DND-41 (cell line): ENCODE measurements around the gene SLC38A3.

Experiments used
- ATAC-seq: fragments of 200-7000 bp; cut with Tn5 transposase; 3 replicates; pipeline ENCODE4 v1.9.1; 2021; ENCODE audit warnings: low read depth; ENCODE audit not compliant: insufficient read depth
- DNase-seq: peaks from one replicate; pipeline ENCODE4 v3.0.0-alpha.2; 2020
- H2AFZ ChIP-seq: 2 replicates; pipeline ENCODE4 v1.6.0; 2012; ENCODE audit warnings: low read depth, low read length
- H3K27ac ChIP-seq: 2 replicates; pipeline ENCODE4 v1.5.1; 2012; ENCODE audit warnings: low read length, inconsistent platforms
- H3K27me3 ChIP-seq: fragments of 200-600 bp; sonication (generic); 2 replicates; pipeline ENCODE4 v1.6.0; 2012; ENCODE audit warnings: low read length, mild to moderate bottlenecking, inconsistent platforms; ENCODE audit not compliant: insufficient read depth, poor library complexity
- H3K36me3 ChIP-seq: 2 replicates; pipeline ENCODE4 v1.5.1; 2012; ENCODE audit warnings: low read length, inconsistent platforms; ENCODE audit not compliant: insufficient read depth
- H3K4me1 ChIP-seq: 2 replicates; pipeline ENCODE4 v1.5.1; 2012; ENCODE audit warnings: mild to moderate bottlenecking, low read length; ENCODE audit not compliant: insufficient read depth
- H3K4me2 ChIP-seq: 2 replicates; pipeline ENCODE4 v1.6.0; 2012; ENCODE audit warnings: mild to moderate bottlenecking, moderate library complexity, low read length, inconsistent platforms; ENCODE audit not compliant: insufficient read depth
- H3K4me3 ChIP-seq, 2 experiments: fragments of 200-600 bp in 1 of 2; shearing (Covaris generic) in 1 of 2; 2 replicates each; pipeline ENCODE4 v1.5.1; 2012 to 2016; ENCODE audit warnings: inconsistent platforms in 2 of 2, low read length in 2 of 2, mild to moderate bottlenecking in 2 of 2, low read depth in 1 of 2, moderate library complexity in 1 of 2
- H3K79me2 ChIP-seq: 2 replicates; pipeline ENCODE4 v1.6.0; 2012; ENCODE audit warnings: low read length, inconsistent platforms; ENCODE audit not compliant: insufficient read depth
- H3K9ac ChIP-seq: 2 replicates; pipeline ENCODE4 v1.6.0; 2012; ENCODE audit warnings: low read depth, mild to moderate bottlenecking, inconsistent platforms, low read length, moderate library complexity
- H3K9me3 ChIP-seq: 2 replicates; pipeline ENCODE4 v1.5.1; 2012; ENCODE audit warnings: low read length, moderate library complexity, mild to moderate bottlenecking, inconsistent platforms; ENCODE audit not compliant: insufficient read depth, severe bottlenecking
- H4K20me1 ChIP-seq: 2 replicates; pipeline ENCODE4 v1.6.0; 2012; ENCODE audit warnings: low read length; ENCODE audit not compliant: insufficient read depth
- CTCF ChIP-seq: IDR thresholded peaks from 2 replicates; pipeline ENCODE4 v1.5.1; 2012; ENCODE audit warnings: borderline replicate concordance, low read length, moderate library complexity, mild to moderate bottlenecking; ENCODE audit not compliant: poor library complexity, severe bottlenecking; ENCODE audit errors: extremely low read depth
- EZH2 ChIP-seq: IDR thresholded peaks from 3 replicates; pipeline ENCODE4 v1.6.1; 2012; ENCODE audit warnings: borderline replicate concordance, low read depth, mild to moderate bottlenecking, moderate library complexity, low read length, inconsistent platforms; ENCODE audit not compliant: severe bottlenecking

SLC38A3 gene

GRCh38 chr3:50267280-50267913, 62.3 kb downstream of the SLC38A3 start:
- Histone ChIP-seq H3K27me3 (no peaks in the 10 kb centered on the region), H3K36me3 (no peaks in the 10 kb centered on the region), H4K20me1 (no peaks in the 10 kb centered on the region), H3K4me1 (no peaks in the 10 kb centered on the region), H2AFZ (no peak overlapping the region), H3K27ac (no peak overlapping the region), H3K9ac (no peak overlapping the region), H3K9me3 (no peaks in the 10 kb centered on the region), H3K79me2 (no peaks in the 10 kb centered on the region), H3K4me2 (no peak overlapping the region), H3K4me3 (no peak overlapping the region)
- no peak for ATAC-seq
- TF ChIP-seq CTCF: no peak
- TF ChIP-seq EZH2: no peak
- no peak for DNase-seq

GRCh38 chr3:50268276-50268675, 63.2 kb downstream of the SLC38A3 start:
- DNase-seq (no peak), ATAC-seq (no peak)
- Histone ChIP-seq H3K9ac (no peak overlapping the region), H3K4me3 (no peak overlapping the region), H3K27me3 (no peaks in the 10 kb centered on the region), H2AFZ (no peak overlapping the region), H3K9me3 (no peaks in the 10 kb centered on the region), H3K27ac (no peak overlapping the region), H3K79me2 (no peaks in the 10 kb centered on the region), H3K36me3 (no peaks in the 10 kb centered on the region), H3K4me1 (peaks cover 7% of the 10 kb centered on the region), H4K20me1 (no peaks in the 10 kb centered on the region), H3K4me2 (no peak overlapping the region)
- TF ChIP-seq EZH2 (no peak), CTCF (no peak)

- H2AFZ ChIP-seq: no peak within 1 kb of the TSS
- no peaks in the 10 kb centered on the region for H4K20me1 ChIP-seq
- peaks cover 8% of the 10 kb centered on the region for H3K4me1 ChIP-seq
- H3K79me2 ChIP-seq: no peaks in the 10 kb centered on the region
- no peaks in the 10 kb centered on the region for H3K9me3 ChIP-seq
- H3K9ac ChIP-seq: no peak within 1 kb of the TSS
- ATAC-seq (no peak), DNase-seq (no peak)
- no peaks in the 10 kb centered on the region for H3K27me3 ChIP-seq
- H3K4me3 ChIP-seq: no peak within 1 kb of the TSS
- TF ChIP-seq EZH2 (no peak), CTCF (no peak)
- no peaks in the 10 kb centered on the region for H3K36me3 ChIP-seq
- H3K27ac ChIP-seq: no peak within 1 kb of the TSS
- no peak within 1 kb of the TSS for H3K4me2 ChIP-seq
Observed at GRCh38 chr3:50268703-50269451, 63.8 kb downstream of the SLC38A3 start, which contains the start of gene SEMA3B. SEMA3B (plus strand) TSS chr3:50269147; CDS start chr3:50269241, 94 bp downstream.
